Caco-2 (cell line): Measurements from ENCODE around the gene CDC40. TPM values are rescaled to one million over a fixed set of nuclear protein-coding genes. Genes with fewer than 3 reads are reported as not detected.

ENCODE experiments used
- BruUV-seq: library from RNA; stranded (reverse); fragments of 400-500 nt; replicated peaks from 2 replicates; lab custom pipeline; 2021; lab: Mats Ljungman, UMichigan
- CTCF ChIA-PET: fragments of 300-600 bp; sonication (Branson Sonifier 250); formaldehyde crosslinking; loops from one replicate; lab custom pipeline; 2022; ENCODE audit warnings: antibody characterized with exemption; lab: Charles Lee
- POLR2A ChIA-PET: fragments of 300-600 bp; sonication (Branson Sonifier 250); formaldehyde crosslinking; loops from one replicate; lab custom pipeline; 2022; ENCODE audit warnings: antibody characterized with exemption; lab: Charles Lee
- DNase-seq, 2 experiments: peaks; one replicate each; pipeline versions ENCODE4 v3.0.0 to v3.0.0-alpha.2; 2020 to 2022
- H3K27me3 ChIP-seq: replicated peaks from 2 replicates; pipeline ENCODE4 v1.6.0; 2011; ENCODE audit warnings: low read length; ENCODE audit not compliant: control insufficient read depth, insufficient read depth
- H3K36me3 ChIP-seq: 2 replicates; pipeline ENCODE4 v1.5.1; 2011; ENCODE audit warnings: low read length; ENCODE audit not compliant: control insufficient read depth, insufficient read depth
- H3K4me1 ChIP-seq: fragments of 250-450 bp; sonication (Bioruptor Pico); 2 replicates; pipeline ENCODE4 v1.5.1; 2020; ENCODE audit warnings: mild to moderate bottlenecking
- H3K4me3 ChIP-seq: 2 replicates; pipeline ENCODE4 v1.5.1; 2011; ENCODE audit warnings: low read depth, mild to moderate bottlenecking, control low read depth, low read length
- H3K9me3 ChIP-seq: fragments of 250-450 bp; sonication (Bioruptor Pico); 2 replicates; pipeline ENCODE4 v1.5.1; 2020; ENCODE audit warnings: mild to moderate bottlenecking, moderate library complexity
- H3K27ac Mint-ChIP-seq: one replicate; pipeline ENCODE4 v1.8.0; 2022; ENCODE audit warnings: mixed read lengths; ENCODE audit not compliant: unreplicated experiment
- H3K27me3 Mint-ChIP-seq: one replicate; pipeline ENCODE4 v1.8.0; 2022; ENCODE audit warnings: mixed read lengths; ENCODE audit not compliant: insufficient read depth, unreplicated experiment
- H3K36me3 Mint-ChIP-seq: one replicate; pipeline ENCODE4 v1.8.0; 2022; ENCODE audit warnings: mild to moderate bottlenecking, mixed read lengths; ENCODE audit not compliant: insufficient read depth, unreplicated experiment
- H3K4me1 Mint-ChIP-seq: one replicate; pipeline ENCODE4 v1.8.0; 2022; ENCODE audit warnings: low read depth, mixed read lengths; ENCODE audit not compliant: unreplicated experiment
- H3K4me3 Mint-ChIP-seq: one replicate; pipeline ENCODE4 v1.8.0; 2022; ENCODE audit warnings: mild to moderate bottlenecking, moderate library complexity, mixed read lengths; ENCODE audit not compliant: unreplicated experiment
- H3K9me3 Mint-ChIP-seq: one replicate; pipeline ENCODE4 v1.8.0; 2022; ENCODE audit warnings: mixed read lengths; ENCODE audit not compliant: unreplicated experiment
- CTCF ChIP-seq, 2 experiments: fragments of 200-600 bp in 1 of 2; IDR thresholded peaks; 1 replicate in 1 of 2; 2 replicates in 1 of 2; pipeline versions ENCODE4 v1.5.1 to v1.8.0; 2011 to 2022; ENCODE audit warnings: antibody characterized with exemption in 1 of 2, control low read depth in 1 of 2, inconsistent platforms in 1 of 2, low read depth in 1 of 2, low read length in 1 of 2, mild to moderate bottlenecking in 1 of 2, moderate library complexity in 1 of 2; ENCODE audit not compliant: insufficient read depth in 1 of 2, severe bottlenecking in 1 of 2, unreplicated experiment in 1 of 2
- intact Hi-C: fragments of 100-400 bp; cut with micrococcal nuclease; formaldehyde crosslinking; loops from one replicate; pipeline ENCODE4 v1.10.0; 2022; ENCODE audit not compliant: unreplicated experiment
- total RNA-seq: library from RNA; stranded (reverse); gene quantifications from 2 replicates; pipeline ENCODE4 v1.2.3, GENCODE V29; 2022

Gene CDC40
- total RNA-seq, 1 experiment from 2014 or later: 22.7 TPM

GRCh38 chr6:110178626-110179405 is 1.4 kb upstream of the CDC40 start:
- Histone ChIP-seq H3K27me3 (no peaks in the 10 kb centered on the region), H3K4me3 (peak overlapping the region; percentile 70), H3K36me3 (no peaks in the 10 kb centered on the region), H3K9me3 (no peaks in the 10 kb centered on the region), H3K4me1 (0 out of 2 replicates have a peak, but pooled peaks cover 3% of the 10 kb centered on the region)
- Mint-ChIP-seq H3K4me1 (no peaks in the 10 kb centered on the region), H3K9me3 (no peaks in the 10 kb centered on the region), H3K27me3 (no peaks in the 10 kb centered on the region), H3K36me3 (peaks cover 6% of the 10 kb centered on the region), H3K4me3 (no peak overlapping the region), H3K27ac (no peak overlapping the region)
- DNase-seq: peak; percentile 33 to 43
- POLR2A ChIA-PET: no interaction called here
- intact Hi-C loops: loop anchor here (1.0 kb wide), 2 partner anchors 163 to 211 kb away; no protein-coding TSS in a partner anchor
- peak; percentile 32 to 72 for TF ChIP-seq CTCF (IDR thresholded peaks at IDR 0.05; ENCODE audit: insufficient read depth in 1 of 2, low read depth in 1 of 2, low read length in 1 of 2, severe bottlenecking in 1 of 2, unreplicated experiment in 1 of 2)
- BruUV-seq: no TSS peak
- CTCF ChIA-PET: interaction anchor here (0.7 to 2.0 kb wide), 4 partner anchors 163 to 213 kb away, joined by 3 to 10 read pairs (median 5); no protein-coding TSS in a partner anchor

- peak; percentile 96 for DNase-seq
- H3K4me3 ChIP-seq: peak within 1 kb of the TSS; percentile 100
- no peaks in the 10 kb centered on the region for H3K27me3 Mint-ChIP-seq
- ChIA-PET POLR2A (no interaction called here), CTCF (interaction anchor here (0.6 to 2.0 kb wide), 5 partner anchors 27 to 609 kb away, joined by 3 to 10 read pairs (median 3); no protein-coding TSS in a partner anchor)
- no peak within 1 kb of the TSS for H3K27ac Mint-ChIP-seq
- no TSS peak for BruUV-seq
- 0 out of 2 replicates have a peak, but pooled peaks cover 3% of the 10 kb centered on the region for H3K4me1 ChIP-seq
- H3K36me3 Mint-ChIP-seq: peaks cover 6% of the 10 kb centered on the region
- no peaks in the 10 kb centered on the region for H3K4me1 Mint-ChIP-seq
- H3K4me3 Mint-ChIP-seq: no peak within 1 kb of the TSS
- no peaks in the 10 kb centered on the region for H3K9me3 ChIP-seq
- no peaks in the 10 kb centered on the region for H3K27me3 ChIP-seq
- intact Hi-C loops: no loop called here
- no peaks in the 10 kb centered on the region for H3K36me3 ChIP-seq
- no peak for TF ChIP-seq CTCF (IDR thresholded peaks at IDR 0.05; ENCODE audit: insufficient read depth in 1 of 2, low read depth in 1 of 2, low read length in 1 of 2, severe bottlenecking in 1 of 2, unreplicated experiment in 1 of 2)
- no peaks in the 10 kb centered on the region for H3K9me3 Mint-ChIP-seq
Observed at GRCh38 chr6:110179406-110180227, 610 bp upstream of the CDC40 start, which contains the start of gene WASF1. Gene WASF1 (minus strand): TSS chr6:110179670. CDS start chr6:110127601, 52,069 bp downstream.
